A673 (cell line): ENCODE results near the gene CRY1.

Experiments used
- CTCF ChIP-seq: fragments of 300-800, 200-600 bp; sonication (generic); conservative IDR thresholded peaks from 2 replicates; pipeline ENCODE4 v1.5.1; 2017; ENCODE audit warnings: low read depth, mild to moderate bottlenecking, antibody characterized with exemption, low read length, moderate library complexity, mixed read lengths
- EZH2 ChIP-seq: fragments of 200-600 bp; sonication (generic); IDR thresholded peaks from 2 replicates; pipeline ENCODE4 v1.6.1; 2017; ENCODE audit warnings: borderline replicate concordance, low read depth, mild to moderate bottlenecking, mixed read lengths, antibody characterized with exemption, low read length; ENCODE audit not compliant: poor library complexity, severe bottlenecking

DNA sequence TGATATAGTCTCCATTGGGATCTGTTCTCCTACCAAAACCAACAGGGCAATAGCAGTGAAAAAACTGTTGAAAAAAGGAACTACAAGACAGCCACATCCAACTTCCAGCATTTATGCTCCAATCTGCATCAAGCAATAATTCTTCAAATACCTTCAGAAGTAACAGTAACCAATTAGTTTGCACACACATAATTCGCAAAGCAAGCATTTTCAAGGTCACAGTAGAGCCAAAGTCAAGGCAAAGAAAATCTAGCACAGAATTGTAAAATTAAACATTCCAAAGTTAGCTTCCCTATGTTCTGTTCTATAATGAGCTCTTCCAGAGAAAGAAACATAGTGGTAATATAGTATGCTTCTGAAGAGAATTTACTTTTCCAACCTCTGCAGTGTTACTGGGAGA is 95.4 kb downstream of the CRY1 start:
- TF ChIP-seq EZH2 (no peak), CTCF (no peak)
